ENCODE measurements around the gene HTT. TPM values are rescaled to one million over a fixed set of nuclear protein-coding genes. Genes with fewer than 3 reads are reported as not detected.

HTT gene
- total and polyA plus RNA-seq, 2 of the 8 experiments (the other 6 are each of a cell fraction or from before 2014, with no cell fraction given), result 24.0 to 71.0 TPM

GRCh38 chr4:3283483-3283882, 209.0 kb downstream of the HTT start:
- Histone ChIP-seq H3K27ac (ENCODE audit: low read depth, low read length) (no peak overlapping the region), H3K9ac (replicated peaks in 1 of 4; ENCODE audit: extremely low read depth in 1 of 4, low read depth in 3 of 4, low read length in 3 of 4) (no peak overlapping the region), H3K79me2 (ENCODE audit: control insufficient read depth in 1 of 2, insufficient read depth in 2 of 2, low read length in 2 of 2) (no peaks in the 10 kb centered on the region), H3K79me1 (ENCODE audit: low read depth, low read length) (no peaks in the 10 kb centered on the region), H3K4me3 (ENCODE audit: extremely low read depth in 1 of 4, insufficient read depth in 2 of 4, low read depth in 3 of 4, low read length in 4 of 4) (no peak overlapping the region), H2BK5ac (ENCODE audit: low read depth, low read length) (no peak overlapping the region), H4K5ac (ENCODE audit: insufficient read length, low read depth, low read length) (no peak overlapping the region), H3K36me3 (ENCODE audit: control insufficient read depth in 2 of 4, insufficient read depth in 4 of 4, low read length in 3 of 4) (no peaks in the 10 kb centered on the region), H4K8ac (ENCODE audit: extremely low read depth, insufficient read depth, low read length) (no peak overlapping the region), H3K4ac (replicated peaks; ENCODE audit: insufficient read length, low read depth, low read length) (no peak overlapping the region), H2BK120ac (replicated peaks; ENCODE audit: low read depth, low read length) (no peak overlapping the region), H3K4me1 (replicated peaks in 1 of 4; ENCODE audit: control insufficient read depth in 3 of 4, insufficient read depth in 4 of 4, low read length in 3 of 4) (no peaks in the 10 kb centered on the region; a peak in 3 of 7 replicates), H4K91ac (replicated peaks; ENCODE audit: insufficient read length, low read length) (no peak overlapping the region), H2BK15ac (ENCODE audit: low read length) (no peak overlapping the region), H4K20me1 (replicated peaks in 1 of 2; ENCODE audit: control insufficient read depth in 1 of 2, insufficient read depth in 2 of 2, low read length in 2 of 2) (no peaks in the 10 kb centered on the region), H3K9me3 (ENCODE audit: insufficient read depth in 2 of 2, low read depth in 1 of 2, low read length in 1 of 2) (no peaks in the 10 kb centered on the region; a peak in 1 of 4 replicates), H3K4me2 (ENCODE audit: insufficient read depth in 1 of 2, low read depth in 2 of 2, low read length in 2 of 2) (no peak overlapping the region), H3K14ac (ENCODE audit: insufficient read length) (no peak overlapping the region), H2AK5ac (ENCODE audit: low read depth, low read length) (no peak overlapping the region), H2AFZ (ENCODE audit: low read length) (no peak overlapping the region), H3K23ac (ENCODE audit: insufficient read length) (no peak overlapping the region), H3K27me3 (replicated peaks in 1 of 4; ENCODE audit: control insufficient read depth in 3 of 4, extremely low read depth in 1 of 4, insufficient read depth in 3 of 4, low read length in 3 of 4) (no peaks in the 10 kb centered on the region; a peak in 1 of 7 replicates), H3K23me2 (ENCODE audit: low read depth, low read length) (no peaks in the 10 kb centered on the region), H3K18ac (ENCODE audit: extremely low read depth, low read length) (no peak overlapping the region), H2BK20ac (ENCODE audit: low read length) (no peak overlapping the region), H2BK12ac (ENCODE audit: low read depth, low read length) (no peak overlapping the region), H3K56ac (replicated peaks; ENCODE audit: insufficient read length, low read depth, low read length) (no peak overlapping the region)
- POLR2A ChIA-PET (ENCODE audit: partially characterized antibody), result no interaction called here
- FAIRE-seq (no peak), DNase-seq (ENCODE audit: low read depth in 1 of 2, low spot score in 2 of 2) (no peak)
- TF ChIP-seq POLR2AphosphoS5 (IDR thresholded peaks at IDR 0.05; ENCODE audit: low read depth, low read length) (no peak), CTBP2 (IDR thresholded peaks at IDR 0.05; ENCODE audit: borderline replicate concordance, insufficient read depth, insufficient read length, low read length) (no peak), SIN3A (conservative IDR thresholded peaks at IDR 0.05 in 1 of 2, IDR thresholded peaks at IDR 0.05 in 1 of 2; ENCODE audit: low read depth in 1 of 2, low read length in 2 of 2) (no peak), PHF8 (conservative IDR thresholded peaks at IDR 0.05; ENCODE audit: low read depth, low read length) (no peak), RFX5 (IDR thresholded peaks at IDR 0.05; ENCODE audit: borderline replicate concordance, low read depth, low read length) (no peak), CBX8 (IDR thresholded peaks at IDR 0.05; ENCODE audit: borderline replicate concordance, low read depth, low read length) (no peak), ZNF274 (IDR thresholded peaks at IDR 0.05; ENCODE audit: borderline replicate concordance, extremely low read depth, low read length) (no peak), RNF2 (IDR thresholded peaks at IDR 0.05; ENCODE audit: borderline replicate concordance, low read depth, low read length, missing control alignments, poor library complexity, severe bottlenecking) (no peak), BCL11A (IDR thresholded peaks at IDR 0.05; ENCODE audit: low read depth in 2 of 2, low read length in 2 of 2) (no peak), CREB1 (IDR thresholded peaks at IDR 0.05) (no peak), SUZ12 (IDR thresholded peaks at IDR 0.05; ENCODE audit: low read length) (no peak)
- CTCF ChIA-PET (ENCODE audit: partially characterized antibody), result no interaction called here
- 75% methylated on average over 5 of the region's 6 CpGs; no CpG with 5 or more reads in 1 of the 2 experiments for WGBS, 2 experiments (ENCODE audit: extremely low coverage in 1 of 2, insufficient coverage in 1 of 2, insufficient read length in 1 of 2, insufficient replicate concordance in 2 of 2, low coverage in 1 of 2, low lambda C conversion rate in 2 of 2, missing lambda C conversion rate in 1 of 2)
